Measurements from ENCODE around the gene GPX3. TPM values are rescaled to one million over a fixed set of nuclear protein-coding genes. Genes with fewer than 3 reads are reported as not detected.

GPX3 gene
- total and polyA plus RNA-seq, 12 donors, result 51.1 to 1,751 (median 422) TPM

DNA sequence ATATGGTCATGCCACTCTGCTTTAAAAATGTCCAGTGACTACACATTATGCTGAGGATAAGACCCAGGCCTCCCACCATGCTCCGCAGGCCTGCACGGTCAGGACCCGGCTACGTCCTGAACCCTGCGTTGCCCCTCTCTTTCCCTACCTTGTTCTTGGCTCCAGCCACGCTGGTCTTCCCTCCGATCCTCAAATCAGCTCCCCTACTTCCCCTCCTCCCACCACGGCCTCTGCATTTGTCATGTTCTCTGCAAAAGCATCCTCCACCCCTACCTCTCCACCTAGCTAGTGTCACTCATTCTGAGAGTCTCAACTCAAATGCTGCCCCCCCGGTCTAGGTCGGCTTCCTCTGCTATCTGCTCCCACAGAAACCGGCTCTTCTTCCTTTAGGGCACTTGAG lies 11.2 kb downstream of the GPX3 start:
- H3K9me3 ChIP-seq (replicated peaks in 1 of 3), result no peaks in the 10 kb centered on the region
- peaks cover 0 to 11% of the 10 kb centered on the region in 2 donors for H3K4me1 ChIP-seq (replicated peaks in 1 of 2)
- no peak overlapping the region for H3K27ac ChIP-seq
- 95 to 97% (median 96%) methylated on average over 11 of the region's 11 CpGs for WGBS, 4 donors
- H3K36me3 ChIP-seq (replicated peaks in 1 of 2), result peaks cover 0 to 85% of the 10 kb centered on the region in 2 donors
- no peak overlapping the region for H3K4me3 ChIP-seq
- DNase-seq, result no peak
- intact Hi-C loops (cut with DNase I), result no loop called here
- TF ChIP-seq POLR2A (IDR thresholded peaks at IDR 0.05), result no peak
- TF ChIP-seq, protein P1, sequence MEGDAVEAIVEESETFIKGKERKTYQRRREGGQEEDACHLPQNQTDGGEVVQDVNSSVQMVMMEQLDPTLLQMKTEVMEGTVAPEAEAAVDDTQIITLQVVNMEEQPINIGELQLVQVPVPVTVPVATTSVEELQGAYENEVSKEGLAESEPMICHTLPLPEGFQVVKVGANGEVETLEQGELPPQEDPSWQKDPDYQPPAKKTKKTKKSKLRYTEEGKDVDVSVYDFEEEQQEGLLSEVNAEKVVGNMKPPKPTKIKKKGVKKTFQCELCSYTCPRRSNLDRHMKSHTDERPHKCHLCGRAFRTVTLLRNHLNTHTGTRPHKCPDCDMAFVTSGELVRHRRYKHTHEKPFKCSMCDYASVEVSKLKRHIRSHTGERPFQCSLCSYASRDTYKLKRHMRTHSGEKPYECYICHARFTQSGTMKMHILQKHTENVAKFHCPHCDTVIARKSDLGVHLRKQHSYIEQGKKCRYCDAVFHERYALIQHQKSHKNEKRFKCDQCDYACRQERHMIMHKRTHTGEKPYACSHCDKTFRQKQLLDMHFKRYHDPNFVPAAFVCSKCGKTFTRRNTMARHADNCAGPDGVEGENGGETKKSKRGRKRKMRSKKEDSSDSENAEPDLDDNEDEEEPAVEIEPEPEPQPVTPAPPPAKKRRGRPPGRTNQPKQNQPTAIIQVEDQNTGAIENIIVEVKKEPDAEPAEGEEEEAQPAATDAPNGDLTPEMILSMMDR (IDR thresholded peaks at IDR 0.05), result no peak
- H3K27me3 ChIP-seq, result no peaks in the 10 kb centered on the region

GRCh38 chr5:151033217-151033934 lies 13.0 kb downstream of the GPX3 start:
- H3K9me3 ChIP-seq (replicated peaks in 1 of 3), result no peaks in the 10 kb centered on the region
- H3K36me3 ChIP-seq (replicated peaks in 1 of 2), result peaks cover 0 to 75% of the 10 kb centered on the region in 2 donors
- TF ChIP-seq, protein P1 (IDR thresholded peaks at IDR 0.05), result no peak
- no peak for TF ChIP-seq POLR2A (IDR thresholded peaks at IDR 0.05)
- peaks cover 15% of the 10 kb centered on the region in 2 donors for H3K4me1 ChIP-seq (replicated peaks in 1 of 2)
- DNase-seq, result peak in 1 of 7 donors; percentile 38
- no peak overlapping the region for H3K27ac ChIP-seq
- H3K27me3 ChIP-seq, result no peaks in the 10 kb centered on the region
- intact Hi-C loops (cut with DNase I), result no loop called here
- 80 to 88% (median 85%) methylated on average over 8 to 14 of the region's 14 CpGs for WGBS, 4 donors
- no peak overlapping the region for H3K4me3 ChIP-seq

DNA sequence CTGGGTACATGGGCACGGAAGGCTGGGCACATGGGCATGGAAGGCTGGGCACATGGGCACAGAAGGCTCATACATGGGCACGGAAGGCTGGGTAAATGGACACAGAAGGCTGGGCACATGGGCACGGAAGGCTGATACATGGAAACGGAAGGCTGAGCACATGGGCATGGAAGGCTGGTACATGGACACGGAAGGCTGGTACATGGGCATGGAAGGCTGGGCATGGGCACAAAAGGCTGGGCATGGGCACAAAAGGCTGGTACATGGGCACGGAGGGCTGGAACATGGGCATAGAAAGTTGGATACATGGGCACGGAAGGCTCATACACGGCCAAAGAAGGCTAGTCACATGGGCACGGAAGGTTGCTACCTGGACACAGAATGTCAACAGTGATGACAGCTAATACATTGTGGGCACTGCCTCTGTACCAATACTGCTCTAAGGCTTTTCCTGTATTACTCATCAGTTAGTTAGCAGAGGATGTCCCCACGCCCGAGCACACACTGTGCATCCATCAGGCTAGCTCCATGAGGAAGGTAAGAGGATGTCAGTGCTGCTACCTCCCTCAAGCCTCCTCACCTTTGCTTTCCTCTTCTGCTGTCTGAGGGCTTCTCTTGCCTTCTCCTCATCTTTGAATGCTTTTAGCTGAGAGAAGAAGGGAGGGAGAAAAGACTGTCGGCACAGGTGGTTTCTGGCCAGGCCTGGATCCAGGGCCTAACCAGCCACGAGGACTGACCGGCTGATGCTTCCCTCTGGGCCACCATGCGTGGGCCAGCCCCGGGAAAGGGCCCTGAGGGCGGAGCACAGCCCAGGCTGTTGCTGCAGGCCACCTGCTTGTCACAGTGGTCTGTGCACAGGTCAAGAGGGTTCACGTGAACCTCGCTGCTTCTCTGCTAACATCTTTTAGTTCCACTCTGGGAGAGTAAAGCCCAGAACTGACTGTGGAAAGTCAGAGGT lies 14.3 kb downstream of the GPX3 start:
- Histone ChIP-seq H3K36me3 (replicated peaks in 1 of 2) (peaks cover 0 to 76% of the 10 kb centered on the region in 2 donors), H3K4me3 (no peak overlapping the region), H3K27me3 (no peaks in the 10 kb centered on the region), H3K27ac (no peak overlapping the region), H3K9me3 (replicated peaks in 1 of 3) (no peaks in the 10 kb centered on the region), H3K4me1 (replicated peaks in 1 of 2) (peaks cover 21 to 23% of the 10 kb centered on the region in 2 donors)
- 91 to 96% (median 94%) methylated on average over 18 to 19 of the region's 19 CpGs for WGBS, 4 donors
- no peak for DNase-seq
- intact Hi-C loops (cut with DNase I), result no loop called here
- TF ChIP-seq, protein P1 (IDR thresholded peaks at IDR 0.05), result no peak

GRCh38 chr5:151036556-151036955 lies 16.2 kb downstream of the GPX3 start:
- Histone ChIP-seq H3K9me3 (replicated peaks in 1 of 3) (no peaks in the 10 kb centered on the region), H3K4me3 (no peak overlapping the region), H3K27ac (no peak overlapping the region), H3K27me3 (no peaks in the 10 kb centered on the region), H3K4me1 (replicated peaks in 1 of 2) (peaks cover 21 to 23% of the 10 kb centered on the region in 2 donors), H3K36me3 (replicated peaks in 1 of 2) (peaks cover 0 to 79% of the 10 kb centered on the region in 2 donors)
- no peak for DNase-seq
- intact Hi-C loops (cut with DNase I), result no loop called here
- 83 to 95% (median 94%) methylated on average over 4 to 6 of the region's 6 CpGs for WGBS, 4 donors
- TF ChIP-seq, protein P1 (IDR thresholded peaks at IDR 0.05), result no peak
- no peak for TF ChIP-seq POLR2A (IDR thresholded peaks at IDR 0.05)

All from adrenal gland (tissue), 12 donors.